Measurements from ENCODE around the gene EML6. TPM values are rescaled to one million over a fixed set of nuclear protein-coding genes. Genes with fewer than 3 reads are reported as not detected.

The EML6 gene
- total RNA-seq, 1 donor from 2014 or later, result 0.39 TPM

- H3K27me3 ChIP-seq, result no peaks in the 10 kb centered on the region
- peaks cover 100% of the 10 kb centered on the region for H3K79me2 ChIP-seq (ENCODE audit: low read depth)
- no peak overlapping the region for H3K9ac ChIP-seq
- Mint-ChIP-seq H3K4me3 (no peak overlapping the region), H3K36me3 (peaks cover 17% of the 10 kb centered on the region), H3K27ac (no peak overlapping the region), H3K4me1 (peaks cover 12% of the 10 kb centered on the region), H3K9me3 (peaks cover 3% of the 10 kb centered on the region), H3K27me3 (ENCODE audit: insufficient read depth, low read depth) (no peaks in the 10 kb centered on the region)
- no peak overlapping the region for H3K27ac ChIP-seq
- H4K20me1 ChIP-seq (ENCODE audit: low read depth), result peaks cover 43% of the 10 kb centered on the region
- H2AFZ ChIP-seq (replicated peaks), result no peak overlapping the region
- no peak overlapping the region for H3K4me2 ChIP-seq
- no peak overlapping the region for H3K4me3 ChIP-seq
- TF ChIP-seq CTCF (IDR thresholded peaks at IDR 0.05), result peak; percentile 30
- TF ChIP-seq EZH2 (IDR thresholded peaks at IDR 0.05), result no peak
- no peak for TF ChIP-seq EZH2phosphoT487 (IDR thresholded peaks at IDR 0.05)
- H3K4me1 ChIP-seq, result peaks cover 5% of the 10 kb centered on the region
- no peaks in the 10 kb centered on the region for H3K9me3 ChIP-seq (ENCODE audit: low read depth)
- no peak for DNase-seq (ENCODE audit: low spot score)
- no peaks in the 10 kb centered on the region for H3F3A ChIP-seq (ENCODE audit: low read depth)
- H3K36me3 ChIP-seq, result no peaks in the 10 kb centered on the region
Measured at GRCh38 chr2:54997826-54998225, 274.4 kb downstream of the EML6 start.

- peaks cover 13% of the 10 kb centered on the region for H3K36me3 Mint-ChIP-seq
- Histone ChIP-seq H2AFZ (replicated peaks) (no peak overlapping the region), H3K27me3 (no peaks in the 10 kb centered on the region), H3K79me2 (ENCODE audit: low read depth) (peaks cover 100% of the 10 kb centered on the region), H3K4me3 (no peak overlapping the region), H4K20me1 (ENCODE audit: low read depth) (peaks cover 49% of the 10 kb centered on the region), H3K9ac (no peak overlapping the region), H3K4me1 (peaks cover 7% of the 10 kb centered on the region), H3K36me3 (no peaks in the 10 kb centered on the region), H3K27ac (no peak overlapping the region), H3F3A (ENCODE audit: low read depth) (no peaks in the 10 kb centered on the region), H3K9me3 (ENCODE audit: low read depth) (no peaks in the 10 kb centered on the region), H3K4me2 (no peak overlapping the region)
- H3K27me3 Mint-ChIP-seq (ENCODE audit: insufficient read depth, low read depth), result no peaks in the 10 kb centered on the region
- no peak for TF ChIP-seq EZH2 (IDR thresholded peaks at IDR 0.05)
- no peak overlapping the region for H3K27ac Mint-ChIP-seq
- no peak overlapping the region for H3K4me3 Mint-ChIP-seq
- no peak for DNase-seq (ENCODE audit: low spot score)
- peaks cover 3% of the 10 kb centered on the region for H3K9me3 Mint-ChIP-seq
- H3K4me1 Mint-ChIP-seq, result peaks cover 12% of the 10 kb centered on the region
Measured at GRCh38 chr2:54999182-54999581, 275.7 kb downstream of the EML6 start.

GRCh38 chr2:55000341-55000740 lies 276.9 kb downstream of the EML6 start:
- Histone ChIP-seq H3K36me3 (no peaks in the 10 kb centered on the region), H3K27me3 (no peaks in the 10 kb centered on the region), H3K27ac (no peak overlapping the region), H3K79me2 (ENCODE audit: low read depth) (peaks cover 100% of the 10 kb centered on the region), H3K9ac (no peak overlapping the region), H3F3A (ENCODE audit: low read depth) (no peaks in the 10 kb centered on the region), H3K9me3 (ENCODE audit: low read depth) (no peaks in the 10 kb centered on the region), H2AFZ (replicated peaks) (no peak overlapping the region), H3K4me2 (no peak overlapping the region), H3K4me1 (peaks cover 13% of the 10 kb centered on the region), H4K20me1 (ENCODE audit: low read depth) (peaks cover 53% of the 10 kb centered on the region), H3K4me3 (no peak overlapping the region)
- Mint-ChIP-seq H3K4me1 (peaks cover 12% of the 10 kb centered on the region), H3K36me3 (peaks cover 10% of the 10 kb centered on the region), H3K27me3 (ENCODE audit: insufficient read depth, low read depth) (no peaks in the 10 kb centered on the region), H3K4me3 (no peak overlapping the region), H3K27ac (no peak overlapping the region), H3K9me3 (no peaks in the 10 kb centered on the region)
- no peak for DNase-seq (ENCODE audit: low spot score)
- TF ChIP-seq EZH2 (IDR thresholded peaks at IDR 0.05) (no peak), CTCF (IDR thresholded peaks at IDR 0.05) (no peak), EZH2phosphoT487 (IDR thresholded peaks at IDR 0.05) (no peak)

- H3K27ac Mint-ChIP-seq, result no peak overlapping the region
- no peak for DNase-seq (ENCODE audit: low spot score)
Measured at GRCh38 chr2:55001716-55002115, 278.3 kb downstream of the EML6 start.

More at GRCh38 chr2:55001716-55002115, 278.3 kb downstream of the EML6 start:
- peaks cover 49% of the 10 kb centered on the region for H4K20me1 ChIP-seq (ENCODE audit: low read depth)
- H3K27ac ChIP-seq, result peak overlapping the region; percentile 14
- peaks cover 12% of the 10 kb centered on the region for H3K4me1 Mint-ChIP-seq
- H3K36me3 ChIP-seq, result no peaks in the 10 kb centered on the region
- H2AFZ ChIP-seq (replicated peaks), result no peak overlapping the region
- no peak overlapping the region for H3K4me3 ChIP-seq
- no peaks in the 10 kb centered on the region for H3K9me3 Mint-ChIP-seq
- peaks cover 100% of the 10 kb centered on the region for H3K79me2 ChIP-seq (ENCODE audit: low read depth)
- H3K4me1 ChIP-seq, result peaks cover 13% of the 10 kb centered on the region
- no peaks in the 10 kb centered on the region for H3F3A ChIP-seq (ENCODE audit: low read depth)
- no peaks in the 10 kb centered on the region for H3K27me3 Mint-ChIP-seq (ENCODE audit: insufficient read depth, low read depth)
- no peak overlapping the region for H3K4me3 Mint-ChIP-seq
- no peak for TF ChIP-seq EZH2 (IDR thresholded peaks at IDR 0.05)
- no peak for TF ChIP-seq CTCF (IDR thresholded peaks at IDR 0.05)
- no peak for TF ChIP-seq EZH2phosphoT487 (IDR thresholded peaks at IDR 0.05)
- H3K9ac ChIP-seq, result no peak overlapping the region
- no peaks in the 10 kb centered on the region for H3K27me3 ChIP-seq
- no peaks in the 10 kb centered on the region for H3K9me3 ChIP-seq (ENCODE audit: low read depth)
- H3K36me3 Mint-ChIP-seq, result peaks cover 1% of the 10 kb centered on the region
- H3K4me2 ChIP-seq, result no peak overlapping the region
